GM06990 (cell line): ENCODE measurements around the gene SIRT2.

Experiments used
- DNase-seq: peaks from one replicate; pipeline ENCODE4 v3.0.0-alpha.2; 2011; ENCODE audit not compliant: insufficient read length; ENCODE audit errors: extremely low read depth
- H3K27me3 ChIP-seq: replicated peaks from 2 replicates; pipeline ENCODE4 v1.6.0; 2011; ENCODE audit warnings: low read length; ENCODE audit not compliant: control insufficient read depth, insufficient read depth
- H3K36me3 ChIP-seq: 2 replicates; pipeline ENCODE4 v1.5.1; 2011; ENCODE audit warnings: low read length; ENCODE audit not compliant: control insufficient read depth, insufficient read depth
- H3K4me3 ChIP-seq: replicated peaks from 2 replicates; pipeline ENCODE4 v1.5.1; 2011; ENCODE audit warnings: low read depth, mild to moderate bottlenecking, control low read depth, low read length
- TF ChIP-seq, protein P1 (sequence below): IDR thresholded peaks from 2 replicates; pipeline ENCODE4 v1.5.1; 2011; ENCODE audit warnings: low read length, control low read depth, mild to moderate bottlenecking, inconsistent platforms; ENCODE audit not compliant: insufficient read depth, poor library complexity, severe bottlenecking

SIRT2 gene

GRCh38 chr19:38838208-38838985 is 61.0 kb downstream of the SIRT2 start:
- no peak overlapping the region for H3K4me3 ChIP-seq
- H3K27me3 ChIP-seq: no peaks in the 10 kb centered on the region
- TF ChIP-seq, protein P1, sequence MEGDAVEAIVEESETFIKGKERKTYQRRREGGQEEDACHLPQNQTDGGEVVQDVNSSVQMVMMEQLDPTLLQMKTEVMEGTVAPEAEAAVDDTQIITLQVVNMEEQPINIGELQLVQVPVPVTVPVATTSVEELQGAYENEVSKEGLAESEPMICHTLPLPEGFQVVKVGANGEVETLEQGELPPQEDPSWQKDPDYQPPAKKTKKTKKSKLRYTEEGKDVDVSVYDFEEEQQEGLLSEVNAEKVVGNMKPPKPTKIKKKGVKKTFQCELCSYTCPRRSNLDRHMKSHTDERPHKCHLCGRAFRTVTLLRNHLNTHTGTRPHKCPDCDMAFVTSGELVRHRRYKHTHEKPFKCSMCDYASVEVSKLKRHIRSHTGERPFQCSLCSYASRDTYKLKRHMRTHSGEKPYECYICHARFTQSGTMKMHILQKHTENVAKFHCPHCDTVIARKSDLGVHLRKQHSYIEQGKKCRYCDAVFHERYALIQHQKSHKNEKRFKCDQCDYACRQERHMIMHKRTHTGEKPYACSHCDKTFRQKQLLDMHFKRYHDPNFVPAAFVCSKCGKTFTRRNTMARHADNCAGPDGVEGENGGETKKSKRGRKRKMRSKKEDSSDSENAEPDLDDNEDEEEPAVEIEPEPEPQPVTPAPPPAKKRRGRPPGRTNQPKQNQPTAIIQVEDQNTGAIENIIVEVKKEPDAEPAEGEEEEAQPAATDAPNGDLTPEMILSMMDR: no peak
- peaks cover 63% of the 10 kb centered on the region for H3K36me3 ChIP-seq
- DNase-seq: no peak

GRCh38 chr19:38837656-38838121 is 61.7 kb downstream of the SIRT2 start:
- DNase-seq: no peak
- TF ChIP-seq, protein P1: no peak
- no peak overlapping the region for H3K4me3 ChIP-seq
- no peaks in the 10 kb centered on the region for H3K27me3 ChIP-seq
- H3K36me3 ChIP-seq: peaks cover 56% of the 10 kb centered on the region

GRCh38 chr19:38836983-38837626 is 62.3 kb downstream of the SIRT2 start:
- H3K36me3 ChIP-seq: peaks cover 52% of the 10 kb centered on the region

GRCh38 chr19:38836159-38836982 is 63.0 kb downstream of the SIRT2 start:
- H3K27me3 ChIP-seq: no peaks in the 10 kb centered on the region
- TF ChIP-seq, protein P1: no peak
- no peak overlapping the region for H3K4me3 ChIP-seq
- H3K36me3 ChIP-seq: peaks cover 48% of the 10 kb centered on the region
- DNase-seq: no peak

More at GRCh38 chr19:38836983-38837626, 62.3 kb downstream of the SIRT2 start:
- no peak for DNase-seq
- H3K4me3 ChIP-seq: no peak overlapping the region
- H3K27me3 ChIP-seq: no peaks in the 10 kb centered on the region
- TF ChIP-seq, protein P1: no peak

- Histone ChIP-seq H3K27me3 (no peaks in the 10 kb centered on the region), H3K36me3 (peaks cover 33% of the 10 kb centered on the region), H3K4me3 (no peak overlapping the region)
- TF ChIP-seq, protein P1: no peak
- DNase-seq: no peak
Observed at GRCh38 chr19:38834590-38834989, 64.8 kb downstream of the SIRT2 start.
